Neural cell (in vitro differentiated cells): ENCODE results near the gene AKR1E2.

Experiments
- EP300 ChIP-seq: fragments of 450-650 bp; conservative IDR thresholded peaks from 2 replicates; pipeline ENCODE4 v1.6.1; 2014; ENCODE audit warnings: antibody characterized with exemption, mild to moderate bottlenecking, moderate library complexity; ENCODE audit not compliant: poor library complexity, severe bottlenecking
- EZH2 ChIP-seq: fragments of 200-600, 300-800 bp; shearing (Covaris generic), sonication (generic); IDR thresholded peaks from 2 replicates; pipeline ENCODE4 v1.6.1; 2014; ENCODE audit warnings: antibody characterized with exemption, low read length, borderline replicate concordance, mild to moderate bottlenecking; ENCODE audit not compliant: insufficient read depth, poor library complexity, severe bottlenecking
- MXI1 ChIP-seq: fragments of 450-650 bp; conservative IDR thresholded peaks from 2 replicates; pipeline ENCODE4 v1.6.1; 2014; ENCODE audit warnings: antibody characterized with exemption, mild to moderate bottlenecking; ENCODE audit not compliant: poor library complexity, severe bottlenecking
- POLR2AphosphoS5 ChIP-seq: IDR thresholded peaks from 2 replicates; pipeline ENCODE4 v1.6.1; 2012
- SMC3 ChIP-seq: fragments of 450-650 bp; conservative IDR thresholded peaks from 2 replicates; pipeline ENCODE4 v1.6.1; 2014; ENCODE audit warnings: antibody characterized with exemption, mild to moderate bottlenecking, moderate library complexity; ENCODE audit not compliant: poor library complexity
- TF ChIP-seq, protein P1 (sequence below): fragments of 450-650 bp; IDR thresholded peaks from 2 replicates; pipeline ENCODE4 v1.5.1; 2014; ENCODE audit warnings: antibody characterized with exemption, mild to moderate bottlenecking, moderate library complexity; ENCODE audit not compliant: poor library complexity, severe bottlenecking
- TF ChIP-seq, protein P2 (sequence below): IDR thresholded peaks from 2 replicates; pipeline ENCODE4 v1.6.1; 2012; ENCODE audit warnings: borderline replicate concordance

DNA sequence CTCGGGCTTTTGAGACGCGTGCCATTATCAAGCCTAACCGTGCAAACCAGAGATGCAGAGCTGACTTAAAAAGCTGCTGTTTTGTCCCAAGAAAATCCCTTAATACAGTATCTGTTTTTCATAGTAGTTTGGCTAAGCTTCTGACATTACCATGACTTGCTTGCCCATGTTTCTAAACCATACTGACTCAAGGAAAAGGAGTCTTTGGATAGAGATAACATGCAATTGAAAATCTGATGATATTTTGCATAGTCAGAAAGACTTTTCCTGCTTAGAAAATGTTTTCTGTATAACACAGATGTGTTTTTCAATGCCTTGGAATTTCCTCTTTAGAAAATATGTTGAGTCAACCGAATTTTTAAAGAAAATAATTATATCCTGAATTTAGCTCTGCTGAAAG lies 21.5 kb upstream of the AKR1E2 start:
- TF ChIP-seq, protein P1, sequence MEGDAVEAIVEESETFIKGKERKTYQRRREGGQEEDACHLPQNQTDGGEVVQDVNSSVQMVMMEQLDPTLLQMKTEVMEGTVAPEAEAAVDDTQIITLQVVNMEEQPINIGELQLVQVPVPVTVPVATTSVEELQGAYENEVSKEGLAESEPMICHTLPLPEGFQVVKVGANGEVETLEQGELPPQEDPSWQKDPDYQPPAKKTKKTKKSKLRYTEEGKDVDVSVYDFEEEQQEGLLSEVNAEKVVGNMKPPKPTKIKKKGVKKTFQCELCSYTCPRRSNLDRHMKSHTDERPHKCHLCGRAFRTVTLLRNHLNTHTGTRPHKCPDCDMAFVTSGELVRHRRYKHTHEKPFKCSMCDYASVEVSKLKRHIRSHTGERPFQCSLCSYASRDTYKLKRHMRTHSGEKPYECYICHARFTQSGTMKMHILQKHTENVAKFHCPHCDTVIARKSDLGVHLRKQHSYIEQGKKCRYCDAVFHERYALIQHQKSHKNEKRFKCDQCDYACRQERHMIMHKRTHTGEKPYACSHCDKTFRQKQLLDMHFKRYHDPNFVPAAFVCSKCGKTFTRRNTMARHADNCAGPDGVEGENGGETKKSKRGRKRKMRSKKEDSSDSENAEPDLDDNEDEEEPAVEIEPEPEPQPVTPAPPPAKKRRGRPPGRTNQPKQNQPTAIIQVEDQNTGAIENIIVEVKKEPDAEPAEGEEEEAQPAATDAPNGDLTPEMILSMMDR, result no peak
- TF ChIP-seq POLR2AphosphoS5 (no peak), MXI1 (no peak), EZH2 (no peak), SMC3 (no peak), EP300 (no peak)
- TF ChIP-seq, protein P2, sequence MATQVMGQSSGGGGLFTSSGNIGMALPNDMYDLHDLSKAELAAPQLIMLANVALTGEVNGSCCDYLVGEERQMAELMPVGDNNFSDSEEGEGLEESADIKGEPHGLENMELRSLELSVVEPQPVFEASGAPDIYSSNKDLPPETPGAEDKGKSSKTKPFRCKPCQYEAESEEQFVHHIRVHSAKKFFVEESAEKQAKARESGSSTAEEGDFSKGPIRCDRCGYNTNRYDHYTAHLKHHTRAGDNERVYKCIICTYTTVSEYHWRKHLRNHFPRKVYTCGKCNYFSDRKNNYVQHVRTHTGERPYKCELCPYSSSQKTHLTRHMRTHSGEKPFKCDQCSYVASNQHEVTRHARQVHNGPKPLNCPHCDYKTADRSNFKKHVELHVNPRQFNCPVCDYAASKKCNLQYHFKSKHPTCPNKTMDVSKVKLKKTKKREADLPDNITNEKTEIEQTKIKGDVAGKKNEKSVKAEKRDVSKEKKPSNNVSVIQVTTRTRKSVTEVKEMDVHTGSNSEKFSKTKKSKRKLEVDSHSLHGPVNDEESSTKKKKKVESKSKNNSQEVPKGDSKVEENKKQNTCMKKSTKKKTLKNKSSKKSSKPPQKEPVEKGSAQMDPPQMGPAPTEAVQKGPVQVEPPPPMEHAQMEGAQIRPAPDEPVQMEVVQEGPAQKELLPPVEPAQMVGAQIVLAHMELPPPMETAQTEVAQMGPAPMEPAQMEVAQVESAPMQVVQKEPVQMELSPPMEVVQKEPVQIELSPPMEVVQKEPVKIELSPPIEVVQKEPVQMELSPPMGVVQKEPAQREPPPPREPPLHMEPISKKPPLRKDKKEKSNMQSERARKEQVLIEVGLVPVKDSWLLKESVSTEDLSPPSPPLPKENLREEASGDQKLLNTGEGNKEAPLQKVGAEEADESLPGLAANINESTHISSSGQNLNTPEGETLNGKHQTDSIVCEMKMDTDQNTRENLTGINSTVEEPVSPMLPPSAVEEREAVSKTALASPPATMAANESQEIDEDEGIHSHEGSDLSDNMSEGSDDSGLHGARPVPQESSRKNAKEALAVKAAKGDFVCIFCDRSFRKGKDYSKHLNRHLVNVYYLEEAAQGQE, result no peak
